A549 (cell line): ENCODE measurements around the gene SCNN1B. TPM values are rescaled to one million over a fixed set of nuclear protein-coding genes. Genes with fewer than 3 reads are reported as not detected.

Experiments
- ATAC-seq, 2 experiments: fragments of 200-7000 bp in 1 of 2; fragments of >200 bp in 1 of 2; cut with Nextera tagmentation in 1 of 2; cut with Tn5 transposase in 1 of 2; 3 replicates each; pipeline versions ENCODE4 v1.8.0 to v1.9.1; 2018 to 2020; ENCODE audit warnings: mild to moderate bottlenecking in 1 of 2, moderate library complexity in 1 of 2
- CTCF ChIA-PET: fragments of 300-600 bp; sonication (Branson Sonifier 250); formaldehyde crosslinking; extraction: SDS; loops from one replicate; lab custom pipeline; 2021; ENCODE audit warnings: antibody characterized with exemption, inconsistent platforms; lab: Yijun Ruan, JAX
- POLR2A ChIA-PET: fragments of 350-600 bp; formaldehyde crosslinking; extraction: SDS; loops from one replicate; lab custom pipeline; 2021; ENCODE audit warnings: antibody characterized with exemption, inconsistent platforms; lab: Yijun Ruan, JAX
- DNase-seq, 2 experiments: peaks; one replicate each; pipeline versions ENCODE4 v3.0.0 to v3.0.0-alpha.2; 2011 to 2016; ENCODE audit warnings: low read depth in 1 of 2, low spot score in 1 of 2
- FAIRE-seq: peaks from 2 replicates; lab custom pipeline; 2011; peaks lifted over from hg19 to GRCh38; lab: Jason Lieb, UNC
- H3K27ac ChIP-seq, 2 experiments: fragments of >200 bp; sonication (Bioruptor Twin); formaldehyde crosslinking; 3 replicates each; pipeline ENCODE4 v1.5.1; 2016 to 2017
- H3K4me1 ChIP-seq: fragments of >200 bp; sonication (Bioruptor Twin); formaldehyde crosslinking; 3 replicates; pipeline ENCODE4 v1.6.1; 2016
- H3K4me2 ChIP-seq: fragments of >200 bp; sonication (Bioruptor Twin); formaldehyde crosslinking; 3 replicates; pipeline ENCODE4 v1.6.1; 2016
- H3K4me3 ChIP-seq: fragments of >200 bp; sonication (Bioruptor Twin); formaldehyde crosslinking; 3 replicates; pipeline ENCODE4 v1.5.1; 2016
- H3K9me3 ChIP-seq: fragments of >200 bp; sonication (Bioruptor Twin); formaldehyde crosslinking; 3 replicates; pipeline ENCODE4 v1.6.1; 2016
- CTCF ChIP-seq: fragments of >200 bp; sonication (Bioruptor Twin); formaldehyde crosslinking; IDR thresholded peaks from 3 replicates; pipeline ENCODE4 v1.5.1; 2016
- EHF ChIP-seq: fragments of 250-450 bp; sonication (Bioruptor Pico); IDR thresholded peaks from 2 replicates; pipeline ENCODE4 v1.5.0; 2020; ENCODE audit warnings: mild to moderate bottlenecking
- EHMT2 ChIP-seq: fragments of 200-600 bp; sonication (generic); IDR thresholded peaks from 2 replicates; pipeline ENCODE4 v1.6.1; 2016; ENCODE audit warnings: antibody characterized with exemption, low read depth, mild to moderate bottlenecking, moderate library complexity
- FOSL2 ChIP-seq, 2 experiments: fragments of 450-650 bp in 1 of 2; fragments of >200 bp in 1 of 2; sonication (Bioruptor Twin) in 1 of 2; formaldehyde crosslinking; IDR thresholded peaks; 2 replicates each; pipeline versions ENCODE4 v1.5.0 to v1.6.1; 2016 to 2020; ENCODE audit warnings: mild to moderate bottlenecking in 1 of 2, moderate library complexity in 1 of 2
- GATA3 ChIP-seq: IDR thresholded peaks from 2 replicates; pipeline ENCODE4 v1.6.1; 2012; ENCODE audit warnings: borderline replicate concordance
- HDAC2 ChIP-seq: fragments of 200-600 bp; sonication (generic); IDR thresholded peaks from 2 replicates; pipeline ENCODE4 v1.6.1; 2016
- KDM5A ChIP-seq: fragments of 200-600 bp; sonication (generic); IDR thresholded peaks from 2 replicates; pipeline ENCODE4 v1.6.1; 2016; ENCODE audit warnings: antibody characterized with exemption, mild to moderate bottlenecking
- MAZ ChIP-seq: fragments of 150-350 bp; IDR thresholded peaks from 2 replicates; pipeline ENCODE4 v1.6.1; 2014; ENCODE audit warnings: antibody characterized with exemption, low read depth, low read length, borderline replicate concordance
- MYC ChIP-seq: IDR thresholded peaks from 2 replicates; pipeline ENCODE4 v1.6.1; 2012; ENCODE audit warnings: mild to moderate bottlenecking, inconsistent platforms, low read length, improper control_type of control experiment, borderline replicate concordance
- NFE2L2 ChIP-seq: fragments of 150-350 bp; conservative IDR thresholded peaks from 2 replicates; pipeline ENCODE4 v1.6.1; 2014; ENCODE audit warnings: low read length
- NPAS2 ChIP-seq: fragments of 250-450 bp; sonication (Bioruptor Pico); IDR thresholded peaks from 2 replicates; pipeline ENCODE4 v1.8.0; 2022; ENCODE audit warnings: mild to moderate bottlenecking, moderate library complexity, borderline replicate concordance
- NR3C1 ChIP-seq: fragments of >200 bp; sonication (Bioruptor Twin); formaldehyde crosslinking; IDR thresholded peaks from 3 replicates; pipeline ENCODE4 v1.6.1; 2017
- RAD21 ChIP-seq, 2 experiments: fragments of >200 bp in 1 of 2; sonication (Bioruptor Twin) in 1 of 2; formaldehyde crosslinking in 1 of 2; IDR thresholded peaks in 1 of 2; conservative IDR thresholded peaks in 1 of 2; 2 replicates in 1 of 2; 3 replicates in 1 of 2; pipeline ENCODE4 v1.6.1; 2012 to 2018; ENCODE audit warnings: inconsistent platforms in 1 of 2
- RNF2 ChIP-seq: fragments of 200-600 bp; sonication (generic); IDR thresholded peaks from 2 replicates; pipeline ENCODE4 v1.6.1; 2016; ENCODE audit warnings: low read depth, mild to moderate bottlenecking, antibody characterized with exemption, moderate library complexity, borderline replicate concordance
- SMC3 ChIP-seq: fragments of >200 bp; sonication (Bioruptor Twin); formaldehyde crosslinking; IDR thresholded peaks from 3 replicates; pipeline ENCODE4 v1.6.1; 2018; ENCODE audit warnings: inconsistent platforms
- TFCP2L1 ChIP-seq: fragments of 250-450 bp; sonication (Bioruptor Pico); IDR thresholded peaks from 2 replicates; pipeline ENCODE4 v1.5.0; 2021; ENCODE audit warnings: mild to moderate bottlenecking
- USF2 ChIP-seq: fragments of 450-650 bp; IDR thresholded peaks from 2 replicates; pipeline ENCODE4 v1.6.1; 2014; ENCODE audit warnings: antibody characterized with exemption
- ZC3H11A ChIP-seq: fragments of 450-650 bp; IDR thresholded peaks from 2 replicates; pipeline ENCODE4 v1.6.1; 2014; ENCODE audit warnings: antibody characterized with exemption, mild to moderate bottlenecking
- ZNF302 ChIP-seq: fragments of 250-450 bp; sonication (Bioruptor Pico); IDR thresholded peaks from 2 replicates; pipeline ENCODE4 v1.9.0; 2021; ENCODE audit warnings: inconsistent platforms, mild to moderate bottlenecking, moderate library complexity
- ZSCAN20 ChIP-seq: fragments of 250-450 bp; sonication (Bioruptor Pico); IDR thresholded peaks from 2 replicates; pipeline ENCODE4 v1.8.0; 2022; ENCODE audit warnings: mild to moderate bottlenecking, moderate library complexity
- WGBS: methylation state at CpG from one replicate; pipeline ENCODE4 v1.1.6; 2017; ENCODE audit errors: missing lambda C conversion rate; 5-methylcytosine and 5-hydroxymethylcytosine counted together
- polyA plus RNA-seq, 4 experiments: library from polyadenylated mRNA; depleted of rRNA in 3 of 4; stranded (reverse); fragments of >200 nt; fragmentation: RNase III in 1 of 4; extraction: RNeasy Plus Mini Kit Qiagen cat#74134 plus additional on column Dnase treatment in 1 of 4; gene quantifications; 2 replicates in 3 of 4; 3 replicates in 1 of 4; pipeline ENCODE4 v1.2.3, GENCODE V29; 2011 to 2017
- TF ChIP-seq, protein P1 (sequence below): fragments of 150-350 bp; IDR thresholded peaks from 2 replicates; pipeline ENCODE4 v1.6.1; 2014; ENCODE audit warnings: low read depth, mild to moderate bottlenecking, low read length
- TF ChIP-seq, protein P2 (sequence below): fragments of >200 bp; sonication (Bioruptor Twin); formaldehyde crosslinking; IDR thresholded peaks from 2 replicates; pipeline ENCODE4 v1.6.1; 2016
- TF ChIP-seq, protein P3 (sequence below): fragments of >200 bp; sonication (Bioruptor Twin); formaldehyde crosslinking; IDR thresholded peaks from 3 replicates; pipeline ENCODE4 v1.6.1; 2016

Gene SCNN1B
- polyA plus RNA-seq, 2 of the 4 experiments (the other 2 are of a cell fraction): 0.25 TPM; not detected in 1

GRCh38 chr16:23348579-23349469 is 46.7 kb downstream of the SCNN1B start:
- H3K4me3 ChIP-seq: no peak overlapping the region
- no peak for FAIRE-seq
- ChIA-PET POLR2A (no interaction called here), CTCF (interaction anchor here (0.8 kb wide), 1 partner anchor 12 kb away, joined by 3 read pairs; no protein-coding TSS in a partner anchor)
- peak in 1 of 2 experiments; percentile 53 for DNase-seq
- no peaks in the 10 kb centered on the region for H3K4me1 ChIP-seq
- WGBS: 62% methylated on average over 18 of the region's 18 CpGs
- TF ChIP-seq ZC3H11A (no peak), FOSL2 (IDR thresholded peaks at IDR 0.05) (no peak), FOSL2 (CRISPR knock-in tag; IDR thresholded peaks at IDR 0.05) (no peak), RAD21 (conservative IDR thresholded peaks at IDR 0.05 in 1 of 2, IDR thresholded peaks at IDR 0.05 in 1 of 2) (peak in 1 of 2 experiments; percentile 17; a peak in 1 of 5 replicates), KDM5A (no peak), EHF (no peak)
- no peak overlapping the region for H3K27ac ChIP-seq
- H3K9me3 ChIP-seq: no peaks in the 10 kb centered on the region
- peak; percentile 70 to 86; a peak in 4 of 6 replicates for ATAC-seq
- no peak overlapping the region for H3K4me2 ChIP-seq

GRCh38 chr16:23351360-23351759 is 49.3 kb downstream of the SCNN1B start:
- CTCF ChIA-PET: interaction anchor here (0.6 to 1.0 kb wide), 2 partner anchors 28 to 84 kb away, joined by 3 read pairs; no protein-coding TSS in a partner anchor
- DNase-seq (no peak), ATAC-seq (no peak), FAIRE-seq (no peak)
- no peak overlapping the region for H3K4me3 ChIP-seq
- no peak overlapping the region for H3K27ac ChIP-seq
- WGBS: 59% methylated on average over 5 of the region's 5 CpGs
- H3K4me2 ChIP-seq: no peak overlapping the region
- POLR2A ChIA-PET: no interaction called here
- TF ChIP-seq MAZ: no peak
- TF ChIP-seq ZSCAN20: no peak
- TF ChIP-seq MYC: no peak
- TF ChIP-seq HDAC2: no peak
- no peak for TF ChIP-seq RNF2
- TF ChIP-seq, protein P1, sequence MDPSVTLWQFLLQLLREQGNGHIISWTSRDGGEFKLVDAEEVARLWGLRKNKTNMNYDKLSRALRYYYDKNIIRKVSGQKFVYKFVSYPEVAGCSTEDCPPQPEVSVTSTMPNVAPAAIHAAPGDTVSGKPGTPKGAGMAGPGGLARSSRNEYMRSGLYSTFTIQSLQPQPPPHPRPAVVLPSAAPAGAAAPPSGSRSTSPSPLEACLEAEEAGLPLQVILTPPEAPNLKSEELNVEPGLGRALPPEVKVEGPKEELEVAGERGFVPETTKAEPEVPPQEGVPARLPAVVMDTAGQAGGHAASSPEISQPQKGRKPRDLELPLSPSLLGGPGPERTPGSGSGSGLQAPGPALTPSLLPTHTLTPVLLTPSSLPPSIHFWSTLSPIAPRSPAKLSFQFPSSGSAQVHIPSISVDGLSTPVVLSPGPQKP: no peak
- TF ChIP-seq ZC3H11A: no peak
- TF ChIP-seq, protein P2, sequence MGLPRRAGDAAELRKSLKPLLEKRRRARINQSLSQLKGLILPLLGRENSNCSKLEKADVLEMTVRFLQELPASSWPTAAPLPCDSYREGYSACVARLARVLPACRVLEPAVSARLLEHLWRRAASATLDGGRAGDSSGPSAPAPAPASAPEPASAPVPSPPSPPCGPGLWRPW: no peak
- no peak for TF ChIP-seq SMC3
- no peak for TF ChIP-seq NPAS2 (CRISPR knock-in tag)
- no peak for TF ChIP-seq CTCF
- no peak for TF ChIP-seq ZNF302 (CRISPR knock-in tag)
- H3K9me3 ChIP-seq: no peaks in the 10 kb centered on the region
- no peaks in the 10 kb centered on the region for H3K4me1 ChIP-seq

DNA sequence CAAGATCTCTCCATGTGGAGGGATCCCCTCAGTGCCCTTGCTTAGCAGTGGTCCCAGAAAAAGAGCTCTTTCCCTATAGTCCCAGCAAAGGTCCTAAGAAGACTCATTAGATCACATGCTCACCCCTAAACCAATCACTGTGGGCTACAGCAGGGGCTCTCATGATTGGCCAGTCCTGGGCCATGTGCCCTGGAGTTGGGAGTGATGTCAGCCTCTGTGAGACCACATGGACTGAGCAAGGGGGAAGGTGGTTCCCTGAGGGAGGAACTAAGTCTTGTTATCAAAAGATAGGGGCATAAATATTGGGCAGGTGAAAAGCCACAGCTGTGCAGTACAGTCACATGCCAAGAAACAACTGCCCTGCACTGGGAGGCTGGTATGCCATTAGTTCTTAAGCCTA is 51.3 kb downstream of the SCNN1B start:
- H3K27ac ChIP-seq: no peak overlapping the region
- CTCF ChIA-PET: interaction anchor here (0.7 to 2.1 kb wide), 2 partner anchors 82 to 170 kb away, joined by 3 to 8 read pairs; partner anchors contain the start of gene SCNN1G
- FAIRE-seq: no peak

More for the DNA sequence above, 51.3 kb downstream of the SCNN1B start:
- H3K4me3 ChIP-seq: no peak overlapping the region
- no peaks in the 10 kb centered on the region for H3K4me1 ChIP-seq
- no peaks in the 10 kb centered on the region for H3K9me3 ChIP-seq
- DNase-seq: no peak
- TF ChIP-seq, protein P1: no peak
- TF ChIP-seq NFE2L2 (no peak), NR3C1 (no peak), USF2 (peak; percentile 65), TFCP2L1 (CRISPR knock-in tag) (no peak), GATA3 (no peak), EHMT2 (no peak)
- TF ChIP-seq, protein P3, sequence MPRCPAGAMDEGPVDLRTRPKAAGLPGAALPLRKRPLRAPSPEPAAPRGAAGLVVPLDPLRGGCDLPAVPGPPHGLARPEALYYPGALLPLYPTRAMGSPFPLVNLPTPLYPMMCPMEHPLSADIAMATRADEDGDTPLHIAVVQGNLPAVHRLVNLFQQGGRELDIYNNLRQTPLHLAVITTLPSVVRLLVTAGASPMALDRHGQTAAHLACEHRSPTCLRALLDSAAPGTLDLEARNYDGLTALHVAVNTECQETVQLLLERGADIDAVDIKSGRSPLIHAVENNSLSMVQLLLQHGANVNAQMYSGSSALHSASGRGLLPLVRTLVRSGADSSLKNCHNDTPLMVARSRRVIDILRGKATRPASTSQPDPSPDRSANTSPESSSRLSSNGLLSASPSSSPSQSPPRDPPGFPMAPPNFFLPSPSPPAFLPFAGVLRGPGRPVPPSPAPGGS: no peak
- ATAC-seq: peak in 1 of 2 experiments; percentile 33; a peak in 1 of 6 replicates
- POLR2A ChIA-PET: no interaction called here
- no peak overlapping the region for H3K4me2 ChIP-seq
